Left colon (tissue), 2 donors: Measurements from ENCODE around the gene KLHDC1. TPM values are rescaled to one million over a fixed set of nuclear protein-coding genes. Genes with fewer than 3 reads are reported as not detected.
"Not testable (repeated sequence)": the region's sequence is repeated elsewhere in the genome, so short reads cannot be mapped to it uniquely, and the experiment has no call there.

Experiments used
- ATAC-seq: fragments of 200-7000 bp; cut with Tn5 transposase; one replicate; pipeline ENCODE4 v1.9.1; 2020; ENCODE audit warnings: mild to moderate bottlenecking, moderate library complexity
- DNase-seq, 2 donors: peaks; one replicate each; pipeline ENCODE4 v3.0.0-alpha.2; 2020
- intact Hi-C, 2 donors: fragments of 100-400 bp; cut with DNase I in 1 of 2; cut with micrococcal nuclease in 1 of 2; formaldehyde crosslinking; loops; one replicate each; pipeline versions ENCODE4 v1.11.2 to v1.14.0; 2022; cut with DNase I, micrococcal nuclease
- long read RNA-seq: library from polyadenylated mRNA; unstranded; transcript quantifications from one replicate; pipeline ENCODE4 v2.0.0, GENCODE V29; 2021
- total RNA-seq, 2 donors: library from RNA; stranded (reverse); fragmentation: NEBNext Ultra II Directional; extraction: Animal tissue kit (Norgen Biotek cat#: 25700); gene quantifications; one replicate each; pipeline ENCODE4 v1.2.1, GENCODE V29; 2021
- donor health status: DM: no; HTN: no; CAD: no.
- donor health status: DM: yes; HTN: yes; CAD: no.

Gene KLHDC1, protein sequence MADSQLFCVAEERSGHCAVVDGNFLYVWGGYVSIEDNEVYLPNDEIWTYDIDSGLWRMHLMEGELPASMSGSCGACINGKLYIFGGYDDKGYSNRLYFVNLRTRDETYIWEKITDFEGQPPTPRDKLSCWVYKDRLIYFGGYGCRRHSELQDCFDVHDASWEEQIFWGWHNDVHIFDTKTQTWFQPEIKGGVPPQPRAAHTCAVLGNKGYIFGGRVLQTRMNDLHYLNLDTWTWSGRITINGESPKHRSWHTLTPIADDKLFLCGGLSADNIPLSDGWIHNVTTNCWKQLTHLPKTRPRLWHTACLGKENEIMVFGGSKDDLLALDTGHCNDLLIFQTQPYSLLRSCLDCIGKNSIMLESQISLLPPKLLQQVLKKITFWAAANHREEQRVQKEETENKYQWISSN
- 1 to 10 TPM; 3.3 to 3.7 TPM for total RNA-seq
- long read RNA-seq, transcript KLHDC1-201 (13 exons, 2,691 nt) = major isoform, 5 of 6 reads
- long read RNA-seq, partial matches to known transcripts = 0 of 6 reads
- long read RNA-seq, other reads (novel, unspliced or antisense) = 1 of 6 reads

DNA sequence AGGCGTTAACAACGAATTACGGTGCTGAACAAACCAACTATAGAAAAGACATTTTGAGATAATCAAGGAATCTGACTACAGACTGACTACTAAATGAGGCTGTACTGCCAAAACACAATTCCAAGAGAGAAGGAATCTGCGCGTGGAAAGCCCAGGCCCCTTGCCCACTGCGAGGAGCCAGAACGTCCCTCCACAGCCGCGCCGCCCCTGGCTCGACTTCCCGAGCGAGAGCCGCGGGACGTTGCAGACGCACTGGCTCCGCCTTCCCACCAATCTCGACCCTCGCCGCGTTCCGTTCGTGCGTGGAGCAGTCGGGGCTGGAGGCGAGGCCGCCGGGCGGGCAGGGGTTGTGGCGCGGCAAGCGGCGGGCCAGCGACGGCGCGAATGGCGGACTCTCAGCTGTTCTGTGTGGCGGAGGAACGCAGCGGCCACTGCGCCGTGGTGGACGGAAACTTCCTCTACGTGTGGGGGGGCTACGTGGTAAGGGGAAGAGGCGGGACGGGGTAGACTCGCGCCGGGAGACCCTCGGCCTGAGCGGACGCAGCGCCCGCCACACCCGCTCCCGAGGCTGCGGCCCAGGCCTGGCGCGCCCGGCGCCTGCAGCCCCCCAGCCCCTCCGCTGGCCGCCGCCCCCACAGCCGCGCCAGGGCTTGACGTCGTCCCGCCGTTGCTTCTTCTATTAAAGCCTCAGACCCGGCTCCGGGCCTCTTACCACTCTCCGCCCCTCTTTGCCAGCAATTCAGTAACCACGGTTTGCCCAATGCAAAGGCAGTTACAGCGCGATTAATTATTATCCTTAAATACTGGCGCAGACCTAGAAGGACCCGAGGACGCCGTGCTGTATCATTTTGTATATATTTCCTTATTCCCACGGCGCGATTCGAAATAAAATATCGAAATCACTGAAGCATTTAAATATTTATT, at the start of gene KLHDC1:
Gene KLHDC1, plus strand, starts transcription at position 310 of the 924 bp plus-strand sequence. Its CDS starts 75 bp downstream, at position 385.
- intact Hi-C loops = loop anchor here (10.0 kb wide), 1 partner anchor 58 kb away; the partner anchor contains the start of gene DNAAF2 (in 2 of the 2)
- peak; percentile 76 for ATAC-seq

DNA sequence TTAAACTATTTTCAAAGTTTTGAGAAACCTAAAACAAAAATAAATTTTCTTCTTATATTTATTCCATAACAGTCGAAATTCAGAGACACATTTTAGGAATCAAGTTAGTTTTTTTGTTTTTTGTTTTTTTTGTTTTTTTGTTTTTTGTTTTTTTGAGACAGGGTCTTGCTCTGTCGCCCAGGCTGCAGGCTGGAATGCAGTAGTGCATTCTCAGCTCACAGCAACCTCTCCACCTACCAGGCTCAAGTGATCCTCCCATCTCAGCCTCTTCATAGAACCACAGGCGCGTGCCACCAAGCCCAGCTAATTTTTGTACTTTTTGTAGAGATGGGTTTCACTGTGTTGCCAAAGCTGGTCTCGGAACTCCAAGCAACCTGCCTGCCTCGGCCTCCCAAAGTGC, 39.4 kb upstream of the KLHDC1 start:
- no peak for DNase-seq
- no peak for ATAC-seq
- intact Hi-C loops = no loop called here

More for the DNA sequence above, at the start of gene KLHDC1:
- DNase-seq = peak; percentile 82 to 88

DNA sequence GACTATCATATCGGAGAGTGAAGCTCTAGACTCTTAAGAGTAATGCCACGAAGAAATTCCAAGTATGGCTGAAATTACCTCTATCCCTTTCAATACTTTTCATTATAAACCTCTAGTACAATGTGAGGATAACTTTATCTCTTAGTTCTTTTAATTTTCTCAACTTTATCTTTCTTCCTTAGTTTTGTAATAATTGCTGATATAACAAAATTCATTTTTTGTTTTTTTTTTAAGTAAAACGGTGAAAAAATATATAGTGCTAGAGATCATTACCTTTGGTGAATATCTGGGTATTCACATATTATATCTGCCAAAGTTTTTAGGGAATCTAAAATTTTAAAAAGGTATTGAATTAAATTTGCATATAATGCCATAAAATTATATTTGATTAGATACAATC, 38.4 kb upstream of the KLHDC1 start:
- ATAC-seq (no peak), DNase-seq (no peak)
- intact Hi-C loops = no loop called here

DNA sequence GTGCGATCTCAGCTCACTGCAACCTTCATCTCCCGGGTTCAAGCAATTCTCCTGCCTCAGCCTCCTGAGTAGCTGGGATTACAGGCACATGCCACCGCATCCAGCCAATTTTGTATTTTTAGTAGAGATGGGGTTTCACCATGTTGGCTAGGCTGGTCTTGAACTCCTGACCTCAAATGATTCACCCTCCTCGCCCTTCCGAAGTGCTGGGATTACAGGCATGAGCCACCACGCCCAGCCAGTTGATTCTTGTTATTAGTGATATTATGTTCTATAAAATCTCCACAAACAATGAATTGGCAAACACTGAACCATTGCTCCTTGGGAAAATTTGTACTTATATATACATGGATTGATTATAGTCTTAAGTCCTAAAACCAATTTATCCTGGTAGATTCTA, 35.4 kb upstream of the KLHDC1 start:
- intact Hi-C loops = not testable (repeated sequence)

DNA sequence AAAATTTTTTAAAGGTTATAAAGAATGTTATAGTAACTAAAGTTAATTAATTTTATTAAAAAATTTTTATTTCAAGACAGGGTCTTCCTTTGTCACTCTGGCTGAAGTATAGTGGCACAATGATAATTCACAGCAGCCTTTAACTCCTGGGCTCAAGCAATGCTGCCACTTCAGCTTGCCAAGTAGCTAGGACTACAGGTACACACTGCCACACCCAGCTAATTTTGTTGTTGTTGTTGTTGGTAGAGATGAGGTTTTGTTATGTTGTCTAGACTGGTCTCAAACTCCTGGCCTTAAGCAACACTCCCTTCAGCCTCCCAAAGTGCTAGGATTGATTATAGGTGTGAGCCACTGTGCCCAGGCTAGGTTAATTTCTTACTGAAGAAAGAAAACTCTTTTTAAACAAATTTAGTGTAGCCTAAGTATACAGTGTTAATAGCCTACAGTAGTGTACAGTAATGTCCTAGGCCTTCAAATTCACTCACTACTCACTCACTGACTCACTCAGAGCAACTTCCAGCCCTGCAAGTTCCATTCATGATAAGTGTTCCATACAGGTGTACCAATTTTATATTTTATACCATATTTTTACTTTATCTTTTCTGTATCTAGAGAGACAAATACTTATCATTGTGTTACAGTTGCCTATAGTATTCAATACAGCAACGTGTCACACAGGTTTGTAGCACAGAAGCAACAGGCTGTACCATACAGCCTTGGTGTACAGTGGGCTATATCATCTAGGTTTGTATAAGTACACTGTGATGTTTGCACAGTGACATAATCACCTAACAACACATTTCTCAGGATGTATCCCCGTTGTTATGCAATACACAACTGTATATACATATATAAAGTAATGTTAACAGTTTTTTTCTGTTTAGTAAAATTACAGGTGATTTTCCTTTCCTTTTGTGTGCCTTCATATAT, 33.1 kb upstream of the KLHDC1 start:
- DNase-seq (no peak), ATAC-seq (peak; percentile 96)
- intact Hi-C loops = no loop called here

More for the DNA sequence above, 35.4 kb upstream of the KLHDC1 start:
- DNase-seq, ATAC-seq: not testable (repeated sequence)

DNA sequence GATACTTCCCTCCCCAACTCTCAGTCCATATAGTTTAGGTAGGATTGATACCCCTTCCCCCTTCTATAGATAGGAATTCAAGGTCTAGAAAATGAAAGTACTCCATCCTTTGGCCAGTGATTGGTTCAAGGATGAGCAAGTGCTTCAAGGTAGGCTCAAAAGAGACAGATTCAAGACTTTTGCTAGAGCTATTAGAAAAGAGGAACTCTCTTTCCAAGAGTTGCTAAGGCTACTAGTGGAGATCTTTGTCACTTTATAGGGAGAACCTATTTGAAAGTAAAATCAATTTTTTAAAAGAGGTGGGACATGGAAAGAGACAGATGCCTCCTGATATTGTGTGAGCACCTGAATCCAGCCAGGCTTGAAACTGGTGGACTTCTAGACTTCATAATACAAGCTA, 22.4 kb upstream of the KLHDC1 start:
- intact Hi-C loops = no loop called here
- no peak for ATAC-seq
- no peak for DNase-seq

DNA sequence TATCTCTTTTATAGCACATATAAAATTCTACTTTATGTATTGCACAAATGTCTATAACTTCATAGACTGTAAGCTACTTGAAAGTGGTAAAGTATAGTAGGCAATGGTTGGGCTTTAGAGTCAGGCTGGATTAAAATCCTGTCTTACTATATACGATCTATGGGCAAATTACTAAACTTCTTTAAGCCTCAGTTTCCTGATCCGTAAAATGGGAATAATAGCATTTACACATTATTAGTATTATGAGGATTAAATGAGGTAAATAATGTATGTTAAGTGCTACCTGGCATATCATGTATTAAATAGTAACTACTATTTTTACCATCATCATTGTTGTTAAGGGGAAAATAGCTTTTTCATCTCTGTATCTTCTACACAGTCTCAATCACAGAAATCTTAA, 19.3 kb upstream of the KLHDC1 start:
- DNase-seq = no peak
- intact Hi-C loops = no loop called here
- ATAC-seq = no peak

DNA sequence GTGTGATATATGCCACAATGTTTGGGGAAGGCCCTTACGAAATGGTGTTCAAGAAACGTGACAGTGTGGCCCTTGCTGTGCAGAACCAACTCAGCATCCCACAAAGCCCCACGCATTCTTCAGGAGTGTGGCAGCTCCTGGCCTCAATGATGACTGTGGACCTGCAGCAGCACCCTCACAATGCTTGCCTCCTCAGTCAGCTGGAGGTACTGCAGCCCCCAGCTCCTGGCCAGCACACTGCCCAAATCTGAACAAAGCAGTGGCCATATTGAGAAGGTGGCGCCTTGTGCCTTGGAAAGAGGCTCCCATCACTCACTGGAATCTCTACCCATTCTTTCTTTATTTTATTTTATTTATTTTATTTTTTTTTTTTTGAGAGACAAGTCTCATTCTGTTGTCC, 15.3 kb upstream of the KLHDC1 start:
- intact Hi-C loops = no loop called here
- no peak for DNase-seq
- ATAC-seq = no peak

DNA sequence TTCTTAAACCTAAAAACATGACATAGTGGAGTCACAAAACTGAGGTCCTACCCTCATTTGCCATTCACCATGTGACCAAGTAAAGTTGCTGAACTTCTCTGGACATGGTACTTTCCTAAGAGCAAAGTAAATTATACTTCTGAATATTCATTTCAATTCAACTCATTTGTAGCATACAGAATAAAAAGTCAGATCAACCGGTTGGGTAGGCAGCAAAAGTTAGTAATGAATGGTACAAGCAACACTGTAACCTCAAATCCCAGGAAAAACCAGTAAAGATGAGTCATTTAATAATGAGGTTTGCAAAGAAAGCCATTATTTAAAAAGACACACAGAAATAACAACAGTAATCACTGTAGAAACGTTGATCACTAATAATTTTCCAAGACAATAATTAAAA, 13.6 kb upstream of the KLHDC1 start:
- ATAC-seq (no peak), DNase-seq (no peak)
- intact Hi-C loops = no loop called here

DNA sequence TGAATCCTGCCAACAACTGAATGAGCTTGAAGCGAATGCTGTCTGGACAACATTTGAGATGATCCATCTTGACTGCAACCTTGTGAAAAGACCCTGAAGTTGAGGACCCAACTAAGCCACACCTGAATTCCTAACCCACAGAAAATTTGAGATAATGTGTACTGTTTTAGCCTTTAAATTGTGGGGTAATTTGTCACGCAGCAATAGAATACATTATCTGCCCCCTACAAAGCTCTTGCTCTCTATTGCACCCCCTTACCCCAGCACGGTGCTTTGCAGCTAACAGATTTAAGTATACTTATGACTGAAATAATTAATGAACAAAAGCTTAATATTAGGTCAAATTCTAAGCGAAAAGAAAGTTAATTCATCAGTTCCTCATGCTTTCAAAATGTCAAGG, 6.5 kb upstream of the KLHDC1 start:
- ATAC-seq (no peak), DNase-seq (no peak)
- intact Hi-C loops = no loop called here

DNA sequence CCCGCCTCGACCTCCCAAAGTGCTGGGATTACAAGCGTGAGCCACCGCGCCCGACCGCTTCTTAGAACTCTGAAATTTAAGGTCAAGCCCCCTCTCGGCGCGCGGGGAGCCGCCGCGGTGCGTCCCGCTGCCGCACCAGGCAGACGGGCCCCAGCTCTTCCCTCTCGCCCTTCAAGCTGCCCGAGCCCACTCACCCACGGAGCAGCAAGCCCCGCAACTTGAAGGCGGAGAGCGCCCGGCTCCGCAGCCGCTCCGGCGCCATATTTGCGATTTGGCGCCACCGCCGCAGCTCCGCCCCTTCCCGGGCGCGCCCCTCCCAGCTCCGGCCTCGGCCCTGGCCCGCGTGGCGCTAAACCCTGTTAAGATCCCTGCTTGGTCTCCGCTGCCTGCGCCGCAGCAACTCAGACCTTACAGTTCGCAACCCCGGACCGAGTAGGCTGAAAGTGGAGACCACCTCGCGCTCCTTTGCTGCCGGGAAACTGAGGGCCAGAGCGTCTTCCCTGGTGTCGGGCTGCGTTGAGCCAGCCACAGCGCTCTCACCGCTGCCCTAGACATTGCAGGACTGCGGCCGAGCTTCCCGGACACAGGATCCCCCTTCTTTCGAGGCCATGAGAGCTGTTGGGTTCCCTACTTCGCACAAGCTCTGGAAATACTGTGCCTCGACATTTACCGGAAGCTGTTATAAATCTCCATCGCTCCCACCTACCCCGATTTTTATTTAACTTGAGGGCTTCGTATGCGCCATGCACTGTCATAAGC, 4.8 kb upstream of the KLHDC1 start, which contains the start of gene POLE2:
Gene POLE2, minus strand, starts transcription at position 273 of the 759 bp plus-strand sequence. Its CDS starts 11 bp downstream, at position 262.
- DNase-seq = peak; percentile 61 to 82
- peak; percentile 87 for ATAC-seq
- intact Hi-C loops = no loop called here

DNA sequence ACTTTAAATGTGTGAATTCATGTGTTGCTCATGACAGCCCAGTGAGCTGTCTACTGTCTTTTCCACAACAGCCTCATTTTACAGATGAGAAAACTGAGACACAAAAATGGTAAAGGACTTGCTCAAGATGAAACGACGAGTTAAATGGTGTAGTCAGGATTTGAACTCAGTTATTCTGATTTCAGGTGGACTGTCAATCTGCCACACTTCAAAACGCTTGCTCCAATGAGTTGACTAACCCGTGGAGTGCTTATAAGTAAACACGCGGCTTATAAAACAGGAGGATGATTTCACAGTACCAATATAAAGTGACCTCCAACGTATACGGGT, 4.3 kb upstream of the KLHDC1 start:
- intact Hi-C loops = no loop called here
- ATAC-seq (no peak), DNase-seq (no peak)

DNA sequence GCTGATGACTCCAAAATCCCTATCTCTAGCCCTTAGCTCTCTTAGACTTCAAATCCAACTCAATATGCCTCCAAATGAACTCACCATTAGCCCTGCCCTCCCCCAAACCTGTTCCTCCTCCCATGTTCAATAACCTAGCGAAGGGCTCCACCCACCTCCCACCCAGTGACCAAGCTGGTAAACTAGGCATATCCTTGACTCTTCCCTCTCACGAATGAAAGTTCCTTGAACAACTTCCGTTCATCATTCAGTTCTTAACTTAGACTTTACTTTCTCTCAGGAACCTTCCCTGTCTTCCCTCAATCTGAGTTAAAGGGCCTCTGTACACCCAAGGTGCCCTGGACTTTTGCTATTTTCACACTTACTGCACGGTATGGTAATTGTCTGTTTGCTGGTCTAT, 1.9 kb upstream of the KLHDC1 start:
- intact Hi-C loops = loop anchor here (10.0 kb wide), 1 partner anchor 56 kb away; the partner anchor contains the start of gene DNAAF2 (in 2 of the 2)
- ATAC-seq (no peak), DNase-seq (no peak)

DNA sequence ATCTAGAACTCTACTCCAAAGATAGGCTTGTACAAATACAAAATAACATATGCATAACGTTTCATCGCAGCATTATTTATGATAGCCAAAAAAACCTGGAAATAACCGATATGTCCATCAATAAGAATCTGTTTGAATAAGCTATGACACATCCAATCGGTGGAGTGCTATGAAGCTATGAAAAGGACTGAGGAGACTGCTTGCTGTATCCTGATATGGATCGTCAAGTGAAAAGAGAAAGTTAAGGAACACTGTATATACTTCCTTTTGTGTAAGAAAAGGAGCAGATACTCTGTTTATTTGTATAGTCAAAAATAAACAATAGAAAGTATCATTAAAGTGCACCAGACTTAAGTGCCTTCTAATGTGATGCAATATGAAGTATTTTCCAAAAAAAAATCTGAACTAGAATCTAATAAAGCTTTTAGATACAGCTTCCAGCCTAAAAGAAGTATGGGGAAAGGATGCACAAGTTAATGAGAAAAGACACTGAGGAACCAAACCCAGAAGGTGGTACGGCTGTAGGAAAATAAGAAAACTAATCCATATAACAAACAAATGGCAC, 645 bp upstream of the KLHDC1 start:
- no peak for ATAC-seq
- DNase-seq = no peak
- intact Hi-C loops = loop anchor here (10.0 kb wide), 1 partner anchor 57 kb away; the partner anchor contains the start of gene DNAAF2 (in 2 of the 2)

DNA sequence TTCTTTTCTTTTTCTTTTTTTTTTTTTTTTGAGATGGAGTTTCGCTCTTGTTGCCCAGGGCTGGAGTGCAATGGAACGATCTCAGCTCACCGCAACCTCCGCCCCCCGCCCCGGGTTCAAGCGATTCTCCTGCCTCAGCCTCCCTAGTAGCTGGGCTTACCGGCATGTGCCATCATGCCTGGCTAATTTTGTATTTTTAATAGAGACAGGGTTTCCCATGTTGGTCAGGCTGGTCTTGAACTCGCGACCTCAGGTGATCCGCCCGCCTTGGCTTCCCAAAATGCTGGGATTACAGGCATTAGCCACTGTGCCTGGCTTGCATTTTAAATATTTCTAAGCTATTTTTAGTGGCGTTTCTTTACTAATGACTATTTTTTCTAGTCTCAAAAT, 810 bp downstream of the KLHDC1 start:
- intact Hi-C loops = loop anchor here (10.0 kb wide), 1 partner anchor 59 kb away; the partner anchor contains the start of gene DNAAF2 (in 2 of the 2)
- not testable (repeated sequence) for ATAC-seq
- peak in 1 of 2 donors; percentile 24 for DNase-seq

DNA sequence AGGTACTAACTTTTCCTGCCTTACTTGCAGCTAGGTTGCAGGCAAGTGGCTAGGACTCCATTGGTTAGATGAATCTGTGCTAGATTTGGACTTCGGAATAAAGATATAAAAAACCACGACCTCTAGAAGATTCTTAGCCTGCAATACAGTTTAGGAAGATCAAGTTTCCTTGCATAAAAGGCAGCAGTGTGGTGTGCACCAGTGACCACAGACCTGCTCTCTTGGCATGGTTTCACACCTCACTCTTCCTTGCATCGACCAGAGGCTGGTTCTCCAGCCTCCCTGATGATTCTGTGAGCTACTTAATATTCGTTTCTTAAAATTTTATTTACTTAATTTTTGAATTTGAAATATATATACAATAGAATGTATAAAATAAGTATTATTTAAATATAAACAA, 9.8 kb downstream of the KLHDC1 start:
- ATAC-seq (no peak), DNase-seq (no peak)
- intact Hi-C loops = no loop called here

DNA sequence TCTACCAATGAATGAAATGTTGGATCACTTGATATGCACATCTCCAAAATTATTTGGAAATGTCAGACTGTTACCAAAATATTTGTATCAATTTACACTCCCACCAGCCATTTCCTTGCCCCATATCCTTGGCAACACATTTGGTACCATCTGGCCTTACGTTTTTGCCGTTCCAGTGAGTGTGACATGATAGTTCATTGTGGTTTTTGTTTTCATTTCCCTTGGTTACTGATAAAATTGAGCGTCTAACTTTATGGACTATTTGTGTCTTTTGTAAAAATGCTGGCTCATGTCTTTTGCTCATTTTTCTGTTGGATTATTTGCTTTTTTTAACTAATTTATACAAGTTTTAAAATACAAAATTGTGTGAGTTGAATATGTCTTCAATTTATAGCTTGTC, 11.0 kb downstream of the KLHDC1 start:
- intact Hi-C loops = no loop called here
- DNase-seq = no peak
- no peak for ATAC-seq
